Renal cortical epithelial cell (primary cell): ENCODE results near the gene PSMC4. TPM values are rescaled to one million over a fixed set of nuclear protein-coding genes. Genes with fewer than 3 reads are reported as not detected.

Experiments used
- DNase-seq: peaks from one replicate; pipeline ENCODE4 v3.0.0-alpha.2; 2011; ENCODE audit warnings: low read depth
- total RNA-seq: library from RNA; depleted of rRNA; stranded (reverse); fragments of >200 nt; gene quantifications from 2 replicates; pipeline ENCODE4 v1.2.3, GENCODE V29; 2014

PSMC4 gene
- total RNA-seq, 1 donor from 2014 or later: 128 TPM

- no peak for DNase-seq
Measured at GRCh38 chr19:39987596-39987995, 16.6 kb downstream of the PSMC4 start.

- DNase-seq: no peak
Measured at GRCh38 chr19:39993605-39994004, 22.6 kb downstream of the PSMC4 start.

GRCh38 chr19:39994361-39994760, 23.4 kb downstream of the PSMC4 start:
- no peak for DNase-seq

- no peak for DNase-seq
Measured at GRCh38 chr19:39995794-39996193, 24.8 kb downstream of the PSMC4 start.

- peak; percentile 62 for DNase-seq
Measured at GRCh38 chr19:39996218-39996810, 25.3 kb downstream of the PSMC4 start.

- DNase-seq: peak; percentile 82
Measured at GRCh38 chr19:39996811-39997637, 26.1 kb downstream of the PSMC4 start, which contains the start of gene ZNF546. ZNF546 (plus strand) TSS chr19:39997060; CDS start chr19:39998327, 1,267 bp downstream.

GRCh38 chr19:39997638-39998216, 26.8 kb downstream of the PSMC4 start:
- DNase-seq: no peak

GRCh38 chr19:39998501-39998900, 27.5 kb downstream of the PSMC4 start:
- no peak for DNase-seq

- no peak for DNase-seq
Measured at GRCh38 chr19:40005691-40006272, 34.8 kb downstream of the PSMC4 start.

- DNase-seq: peak; percentile 42
Measured at GRCh38 chr19:40006273-40006691, 35.3 kb downstream of the PSMC4 start.

GRCh38 chr19:40009674-40010073, 38.7 kb downstream of the PSMC4 start:
- no peak for DNase-seq

GRCh38 chr19:40013991-40014390, 43.0 kb downstream of the PSMC4 start:
- DNase-seq: no peak

- DNase-seq: no peak
Measured at GRCh38 chr19:40023969-40024368, 53.0 kb downstream of the PSMC4 start.

- DNase-seq: no peak
Measured at GRCh38 chr19:40025938-40026596, 55.1 kb downstream of the PSMC4 start.

GRCh38 chr19:40026597-40026970, 55.6 kb downstream of the PSMC4 start:
- DNase-seq: no peak

Other genes starting within 250 kb of the PSMC4 start
- not detected in 2 replicates for gene CLC, start 233.1 kb upstream of the PSMC4 start, total RNA-seq
- gene LEUTX, start 192.3 kb upstream of the PSMC4 start, total RNA-seq: not detected in 2 replicates
- gene DYRK1B, start 137.0 kb upstream of the PSMC4 start, total RNA-seq: 9.9 and 47.1 TPM in 2 replicates
- gene FBL, start 124.8 kb upstream of the PSMC4 start, total RNA-seq: 89.2 and 159 TPM in 2 replicates
- 1.9 and 26.3 TPM in 2 replicates for gene FCGBP, start 36.5 kb upstream of the PSMC4 start, total RNA-seq
- gene ZNF546, start 25.9 kb downstream of the PSMC4 start, total RNA-seq: 0.52 and 5.7 TPM in 2 replicates
- gene ZNF780B, start 85.1 kb downstream of the PSMC4 start, total RNA-seq: 4.5 and 33.2 TPM in 2 replicates
- 7.5 and 40.4 TPM in 2 replicates for gene ZNF780A, start 119.8 kb downstream of the PSMC4 start, total RNA-seq
- 5.6 and 11.2 TPM in 2 replicates for gene MAP3K10, start 220.3 kb downstream of the PSMC4 start, total RNA-seq
- not detected in 2 replicates for gene TTC9B, start 247.2 kb downstream of the PSMC4 start, total RNA-seq